Prostate gland (tissue), 2 donors: ENCODE data around the gene MBNL2.
A peak's percentile ranks its signal among the peaks of the same experiment; 100 is the strongest.

ENCODE experiments used
- POLR2A ChIP-seq: fragments of 450-650 bp; IDR thresholded peaks from one replicate; pipeline ENCODE4 v1.6.1; 2016; ENCODE audit warnings: antibody characterized with exemption, mild to moderate bottlenecking
- POLR2AphosphoS5 ChIP-seq: sonication (generic); formaldehyde crosslinking; IDR thresholded peaks from one replicate; pipeline ENCODE4 v1.6.1; 2017; ENCODE audit warnings: antibody characterized with exemption
- TF ChIP-seq, protein P1 (sequence below), 4 experiments: fragments of 200-600 bp in 2 of 4; fragments of 450-650 bp in 2 of 4; sonication (generic) in 2 of 4; IDR thresholded peaks; 1 replicate in 3 of 4; 2 replicates in 1 of 4; pipeline ENCODE4 v1.5.1; 2016 to 2019; ENCODE audit warnings: antibody characterized with exemption in 4 of 4, mild to moderate bottlenecking in 2 of 4, moderate library complexity in 2 of 4

DNA sequence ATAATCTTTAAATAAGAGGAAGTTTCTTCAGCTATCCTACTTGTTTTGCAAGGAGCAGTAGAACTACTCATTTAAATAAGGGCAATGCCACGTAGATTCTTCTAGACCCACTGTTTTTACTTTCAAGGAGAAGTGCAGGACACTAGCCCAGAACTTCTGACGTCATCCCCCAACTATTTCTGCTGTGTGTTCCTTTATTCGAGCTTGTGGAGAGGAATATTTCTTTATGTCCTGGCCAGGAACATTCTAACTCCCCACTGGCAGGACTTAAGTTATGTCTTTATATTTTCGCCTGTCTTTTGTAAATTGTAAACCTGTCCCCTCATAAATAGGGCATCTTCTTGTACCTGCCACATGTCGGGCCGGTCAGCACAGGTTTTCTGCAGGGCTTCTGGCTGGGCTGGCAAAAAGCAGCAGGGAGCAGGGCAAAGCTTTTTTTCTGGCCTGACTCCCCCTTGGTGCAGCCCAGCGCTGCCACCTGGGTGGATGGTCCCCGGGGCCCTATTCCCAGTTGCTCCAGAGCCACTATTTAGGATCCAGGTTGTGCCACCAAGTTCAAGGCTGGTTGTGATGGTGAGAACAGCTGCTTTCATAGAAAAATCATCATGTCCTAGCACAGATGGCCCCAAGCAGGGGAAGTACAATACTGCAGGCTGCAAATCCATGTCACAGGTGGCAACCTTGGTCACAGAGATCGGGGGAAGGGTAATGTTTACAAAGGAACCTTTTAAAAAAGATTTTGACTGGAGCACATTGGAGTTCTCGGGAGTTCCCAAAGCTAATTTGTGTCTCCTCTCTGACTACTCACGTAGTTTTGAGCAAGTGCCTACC lies 1.8 kb downstream of the MBNL2 start:
- TF ChIP-seq POLR2AphosphoS5 (peak; percentile 82), POLR2A (peak; percentile 54)
- TF ChIP-seq, protein P1, sequence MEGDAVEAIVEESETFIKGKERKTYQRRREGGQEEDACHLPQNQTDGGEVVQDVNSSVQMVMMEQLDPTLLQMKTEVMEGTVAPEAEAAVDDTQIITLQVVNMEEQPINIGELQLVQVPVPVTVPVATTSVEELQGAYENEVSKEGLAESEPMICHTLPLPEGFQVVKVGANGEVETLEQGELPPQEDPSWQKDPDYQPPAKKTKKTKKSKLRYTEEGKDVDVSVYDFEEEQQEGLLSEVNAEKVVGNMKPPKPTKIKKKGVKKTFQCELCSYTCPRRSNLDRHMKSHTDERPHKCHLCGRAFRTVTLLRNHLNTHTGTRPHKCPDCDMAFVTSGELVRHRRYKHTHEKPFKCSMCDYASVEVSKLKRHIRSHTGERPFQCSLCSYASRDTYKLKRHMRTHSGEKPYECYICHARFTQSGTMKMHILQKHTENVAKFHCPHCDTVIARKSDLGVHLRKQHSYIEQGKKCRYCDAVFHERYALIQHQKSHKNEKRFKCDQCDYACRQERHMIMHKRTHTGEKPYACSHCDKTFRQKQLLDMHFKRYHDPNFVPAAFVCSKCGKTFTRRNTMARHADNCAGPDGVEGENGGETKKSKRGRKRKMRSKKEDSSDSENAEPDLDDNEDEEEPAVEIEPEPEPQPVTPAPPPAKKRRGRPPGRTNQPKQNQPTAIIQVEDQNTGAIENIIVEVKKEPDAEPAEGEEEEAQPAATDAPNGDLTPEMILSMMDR (IDR thresholded peaks at IDR 0.05): no peak
